Aorta (tissue), 5 donors: Measurements from ENCODE around the gene BSPRY. TPM values are rescaled to one million over a fixed set of nuclear protein-coding genes. Genes with fewer than 3 reads are reported as not detected.
"Not testable (repeated sequence)": the region's sequence is repeated elsewhere in the genome, so short reads cannot be mapped to it uniquely, and the experiment has no call there.

ENCODE experiments used
- ATAC-seq: fragments of 200-7000 bp; cut with Tn5 transposase; one replicate; pipeline ENCODE4 v1.9.1; 2022; ENCODE audit warnings: moderate library complexity; ENCODE audit not compliant: low FRiP score
- DNase-seq, 2 donors: peaks; one replicate each; pipeline ENCODE4 v3.0.0-alpha.2; 2020
- H3K27ac ChIP-seq, 2 donors: one replicate each; pipeline ENCODE4 v1.5.1; 2013; ENCODE audit warnings: low read length in 2 of 2, mild to moderate bottlenecking in 2 of 2, moderate library complexity in 2 of 2, control low read depth in 1 of 2, inconsistent platforms in 1 of 2, low read depth in 1 of 2
- H3K27me3 ChIP-seq, 2 donors: one replicate each; pipeline ENCODE4 v1.6.1; 2013; ENCODE audit warnings: control low read depth in 1 of 2, low read length in 1 of 2, mild to moderate bottlenecking in 1 of 2, moderate library complexity in 1 of 2; ENCODE audit not compliant: insufficient read depth in 2 of 2, control insufficient read depth in 1 of 2
- H3K36me3 ChIP-seq, 2 donors: one replicate each; pipeline ENCODE4 v1.6.1; 2013; ENCODE audit warnings: control low read depth in 1 of 2, low read length in 1 of 2, mild to moderate bottlenecking in 1 of 2; ENCODE audit not compliant: insufficient read depth in 2 of 2, control insufficient read depth in 1 of 2
- H3K4me1 ChIP-seq, 2 donors: one replicate each; pipeline ENCODE4 v1.6.1; 2013; ENCODE audit warnings: low read length in 2 of 2, control low read depth in 1 of 2, mild to moderate bottlenecking in 1 of 2, moderate library complexity in 1 of 2; ENCODE audit not compliant: insufficient read depth in 2 of 2, control insufficient read depth in 1 of 2
- H3K4me3 ChIP-seq, 2 donors: one replicate each; pipeline ENCODE4 v1.5.1; 2013; ENCODE audit warnings: low read length in 2 of 2, control low read depth in 1 of 2, mild to moderate bottlenecking in 1 of 2
- H3K9me3 ChIP-seq: one replicate; pipeline ENCODE4 v1.6.1; 2013; ENCODE audit warnings: mild to moderate bottlenecking, low read length; ENCODE audit not compliant: control insufficient read depth
- WGBS, 2 donors: extraction: QIAGEN DNeasy Blood & Tissue Kit; methylation state at CpG; one replicate each; pipeline ENCODE4 v1.1.7; 2013; 5-methylcytosine and 5-hydroxymethylcytosine counted together
- intact Hi-C, 2 donors: fragments of 100-400 bp; cut with DNase I; formaldehyde crosslinking; loops; one replicate each; pipeline versions ENCODE4 v1.14.2 to v1.15.0; 2022
- polyA plus RNA-seq, 2 donors: library from polyadenylated mRNA; stranded (reverse); fragments of 200-250 nt; gene quantifications; one replicate each; pipeline ENCODE4 v1.2.3, GENCODE V29; 2013
- total RNA-seq, 2 donors: library from RNA; stranded (reverse); fragmentation: NEBNext Ultra II Directional; extraction: Animal tissue kit (Norgen Biotek cat#: 25700); gene quantifications; one replicate each; pipeline ENCODE4 v1.2.1, GENCODE V29; 2021
- donor health status: healthy with polysubstance abuse.
- donor health status: Bipolar disorder and iron deficiency.
- donor health status: DM: no; HTN: no; CAD: no.
- donor health status: DM: no; HTN: no; CAD: no.
- donor health status: DM: yes; HTN: yes; CAD: no.

BSPRY gene
- total and polyA plus RNA-seq, 4 donors: 0.18 to 2.6 (median 0.34) TPM

DNA sequence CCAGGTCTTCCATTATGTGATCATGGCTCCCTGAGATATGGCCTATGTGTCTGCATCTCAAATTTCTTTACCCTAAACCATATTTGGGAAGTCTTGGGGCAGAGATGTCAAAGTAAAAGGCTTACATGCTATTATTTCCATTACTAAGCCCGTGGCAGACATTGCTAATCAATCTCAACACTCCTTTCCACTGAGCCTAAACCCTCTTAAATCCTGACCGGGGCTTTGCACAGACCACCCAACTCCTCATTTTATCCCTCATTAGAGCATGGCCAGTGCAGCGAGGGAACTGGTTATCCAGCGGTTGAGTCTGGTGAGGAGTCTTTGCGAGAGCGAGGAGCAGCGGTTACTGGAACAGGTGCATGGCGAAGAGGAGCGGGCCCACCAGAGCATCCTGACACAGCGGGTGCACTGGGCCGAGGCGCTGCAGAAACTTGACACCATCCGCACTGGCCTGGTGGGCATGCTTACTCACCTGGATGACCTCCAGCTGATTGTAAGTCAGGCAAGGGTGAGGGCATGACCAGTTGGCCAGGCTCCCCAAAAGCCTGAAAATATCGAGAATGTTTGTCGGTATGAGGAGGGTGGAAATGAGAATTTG lies 11.0 kb downstream of the BSPRY start:
- intact Hi-C loops: no loop called here
- Histone ChIP-seq H3K27me3 (no peaks in the 10 kb centered on the region), H3K4me1 (no peaks in the 10 kb centered on the region), H3K4me3 (no peak overlapping the region), H3K9me3 (no peaks in the 10 kb centered on the region), H3K27ac (no peak overlapping the region), H3K36me3 (no peaks in the 10 kb centered on the region)
- ATAC-seq: no peak
- 90 to 93% methylated on average over 15 of the region's 15 CpGs for WGBS, 2 donors
- DNase-seq: no peak

DNA sequence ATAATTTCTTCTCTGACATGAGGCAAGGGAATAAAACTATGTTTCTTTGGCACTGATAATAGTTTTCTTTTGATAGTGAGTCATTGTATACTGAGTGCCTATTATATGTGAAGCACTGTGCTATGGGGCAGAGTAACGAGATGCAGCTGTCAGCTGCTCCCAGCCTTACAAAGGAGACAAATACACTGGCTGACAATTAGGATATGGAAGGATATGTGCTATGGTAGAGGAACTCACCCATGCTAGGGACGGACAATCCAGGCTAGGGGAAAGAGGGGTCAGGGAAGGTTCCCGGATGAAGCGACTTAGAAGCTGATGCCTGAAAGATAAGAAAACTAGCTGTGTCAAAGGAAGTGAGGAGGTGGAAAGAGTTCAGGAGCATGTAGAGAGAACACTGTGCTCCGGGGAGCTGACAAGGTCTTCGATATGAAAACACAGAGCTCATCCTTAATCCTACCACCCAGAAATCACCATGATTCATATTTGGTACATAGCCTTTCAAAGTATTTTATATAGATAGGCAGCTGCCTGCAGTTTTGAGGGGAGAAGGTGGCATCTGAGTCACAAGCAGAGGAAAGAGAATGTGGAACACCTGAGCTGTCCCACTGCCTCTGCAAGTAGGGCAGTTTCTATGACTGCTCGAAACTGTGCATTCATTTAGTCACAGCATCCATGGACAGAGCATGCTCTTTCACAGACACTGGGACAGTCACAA lies 12.1 kb downstream of the BSPRY start:
- ATAC-seq (no peak), DNase-seq (no peak)
- H3K4me3 ChIP-seq: no peak overlapping the region
- intact Hi-C loops: no loop called here
- no peaks in the 10 kb centered on the region for H3K9me3 ChIP-seq
- H3K27me3 ChIP-seq: no peaks in the 10 kb centered on the region
- no peaks in the 10 kb centered on the region for H3K36me3 ChIP-seq
- H3K4me1 ChIP-seq: no peaks in the 10 kb centered on the region
- H3K27ac ChIP-seq: no peak overlapping the region
- 70 to 72% methylated on average over 7 of the region's 7 CpGs for WGBS, 2 donors

DNA sequence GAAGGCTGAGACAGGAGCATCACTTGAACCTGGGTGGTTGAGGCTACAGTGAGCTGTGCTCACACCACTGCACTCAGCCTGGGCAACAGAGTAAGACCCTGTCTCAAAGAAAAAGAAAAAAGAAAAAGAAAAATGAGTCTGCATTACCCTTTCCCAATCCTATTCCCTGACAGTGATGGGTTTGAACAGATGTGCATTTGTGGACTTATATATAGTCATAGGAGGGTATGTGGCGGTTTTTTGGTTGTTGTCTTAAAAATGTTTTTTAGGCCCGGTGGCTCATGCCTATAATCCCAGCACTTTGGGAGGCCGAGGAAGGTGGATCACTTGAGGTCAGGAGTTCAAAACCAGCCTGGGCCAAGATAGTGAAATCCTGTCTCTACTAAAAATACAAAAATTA lies 14.0 kb downstream of the BSPRY start:
- no peak for ATAC-seq
- H3K27me3 ChIP-seq: no peaks in the 10 kb centered on the region
- H3K36me3 ChIP-seq: no peaks in the 10 kb centered on the region
- DNase-seq: no peak
- H3K27ac ChIP-seq: no peak overlapping the region
- no peaks in the 10 kb centered on the region for H3K9me3 ChIP-seq
- H3K4me3 ChIP-seq: no peak overlapping the region
- WGBS, 2 donors: 64 to 76% methylated on average over 3 of the region's 3 CpGs
- intact Hi-C loops: no loop called here
- H3K4me1 ChIP-seq: no peaks in the 10 kb centered on the region

DNA sequence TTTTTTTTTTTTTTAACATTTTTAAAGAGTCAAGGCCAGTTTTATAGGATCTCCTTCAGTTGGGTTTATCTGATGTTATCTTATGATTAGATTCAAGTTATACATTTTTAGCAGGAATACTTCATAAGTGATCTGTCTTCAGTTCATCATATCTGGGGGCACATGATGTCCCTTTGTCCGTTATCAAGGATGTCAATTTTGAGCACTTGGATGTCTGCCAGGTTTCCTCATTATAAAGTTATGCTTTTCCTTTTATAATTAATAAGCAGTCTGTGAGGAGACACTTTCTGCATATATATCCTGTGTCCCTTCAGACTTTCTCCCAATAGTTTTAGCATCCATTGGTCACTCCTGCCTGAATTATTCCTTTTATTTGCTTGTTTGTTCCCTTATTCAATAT lies 15.6 kb downstream of the BSPRY start:
- 70 to 90% methylated on average over 1 of the region's 1 CpG for WGBS, 2 donors
- Histone ChIP-seq H3K4me1 (no peaks in the 10 kb centered on the region), H3K9me3 (no peaks in the 10 kb centered on the region), H3K36me3 (no peaks in the 10 kb centered on the region), H3K27me3 (no peaks in the 10 kb centered on the region), H3K4me3 (no peak overlapping the region), H3K27ac (no peak overlapping the region)
- no peak for DNase-seq
- ATAC-seq: no peak
- intact Hi-C loops: no loop called here

DNA sequence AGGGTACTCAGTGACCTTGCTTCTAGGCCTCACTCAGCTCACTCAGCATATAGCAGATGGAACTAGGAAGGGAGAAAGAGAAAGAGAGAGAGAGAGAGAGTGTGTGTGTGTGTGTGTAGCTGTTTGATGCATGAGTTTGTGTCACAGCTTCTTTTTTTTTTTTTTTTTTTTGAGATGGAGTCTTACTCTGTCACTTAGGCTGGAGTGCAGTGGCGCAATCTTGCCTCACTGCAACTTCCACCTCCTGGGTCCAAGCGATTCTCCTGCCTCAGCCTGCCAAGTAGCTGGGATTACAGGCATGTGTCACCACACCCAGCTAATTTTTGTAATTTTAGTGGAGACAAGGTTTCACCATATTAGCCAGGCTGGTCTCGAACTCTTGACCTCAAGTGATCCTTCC lies 16.3 kb downstream of the BSPRY start:
- intact Hi-C loops, H3K27ac ChIP-seq, DNase-seq, ATAC-seq, H3K36me3 ChIP-seq, H3K4me1 ChIP-seq, H3K9me3 ChIP-seq, H3K27me3 ChIP-seq, H3K4me3 ChIP-seq: not testable (repeated sequence)
- 88 to 95% methylated on average over 3 of the region's 3 CpGs for WGBS, 2 donors

DNA sequence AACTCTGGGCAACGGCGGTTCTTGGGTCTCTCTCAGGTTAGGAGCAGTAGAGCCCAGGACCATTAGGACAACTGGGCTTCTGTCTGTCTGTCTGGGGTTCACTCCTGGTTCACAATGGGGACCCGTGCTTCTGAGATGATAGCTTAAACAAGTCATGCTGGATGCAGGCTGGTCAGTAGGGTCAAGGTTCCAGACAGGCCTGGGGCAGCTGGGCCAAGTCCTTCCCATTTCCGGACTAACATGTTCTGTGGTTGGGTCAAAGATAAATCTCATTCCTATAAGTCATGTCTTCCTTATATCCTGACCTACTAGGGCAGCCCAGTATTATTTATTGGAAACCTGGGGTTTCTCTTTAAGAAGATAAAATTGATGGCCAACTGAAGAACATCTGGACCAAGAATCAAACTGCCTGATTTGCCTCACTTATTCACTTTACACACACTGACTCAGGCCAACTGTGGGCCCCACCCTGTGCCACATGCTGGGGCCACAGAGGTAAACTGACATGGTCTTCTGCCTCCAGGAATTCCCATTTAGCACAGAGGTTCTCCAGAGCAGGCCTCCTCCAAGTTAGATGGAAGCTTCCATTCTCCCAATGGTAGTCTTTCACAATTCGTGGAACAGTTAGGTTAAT lies 19.1 kb downstream of the BSPRY start:
- Histone ChIP-seq H3K4me3 (no peak overlapping the region), H3K9me3 (no peaks in the 10 kb centered on the region), H3K27ac (no peak overlapping the region), H3K27me3 (no peaks in the 10 kb centered on the region), H3K36me3 (no peaks in the 10 kb centered on the region), H3K4me1 (peaks cover 0 to 4% of the 10 kb centered on the region in 2 donors)
- WGBS, 2 donors: 94 to 95% methylated on average over 5 of the region's 5 CpGs
- no peak for DNase-seq
- intact Hi-C loops: no loop called here
- no peak for ATAC-seq

DNA sequence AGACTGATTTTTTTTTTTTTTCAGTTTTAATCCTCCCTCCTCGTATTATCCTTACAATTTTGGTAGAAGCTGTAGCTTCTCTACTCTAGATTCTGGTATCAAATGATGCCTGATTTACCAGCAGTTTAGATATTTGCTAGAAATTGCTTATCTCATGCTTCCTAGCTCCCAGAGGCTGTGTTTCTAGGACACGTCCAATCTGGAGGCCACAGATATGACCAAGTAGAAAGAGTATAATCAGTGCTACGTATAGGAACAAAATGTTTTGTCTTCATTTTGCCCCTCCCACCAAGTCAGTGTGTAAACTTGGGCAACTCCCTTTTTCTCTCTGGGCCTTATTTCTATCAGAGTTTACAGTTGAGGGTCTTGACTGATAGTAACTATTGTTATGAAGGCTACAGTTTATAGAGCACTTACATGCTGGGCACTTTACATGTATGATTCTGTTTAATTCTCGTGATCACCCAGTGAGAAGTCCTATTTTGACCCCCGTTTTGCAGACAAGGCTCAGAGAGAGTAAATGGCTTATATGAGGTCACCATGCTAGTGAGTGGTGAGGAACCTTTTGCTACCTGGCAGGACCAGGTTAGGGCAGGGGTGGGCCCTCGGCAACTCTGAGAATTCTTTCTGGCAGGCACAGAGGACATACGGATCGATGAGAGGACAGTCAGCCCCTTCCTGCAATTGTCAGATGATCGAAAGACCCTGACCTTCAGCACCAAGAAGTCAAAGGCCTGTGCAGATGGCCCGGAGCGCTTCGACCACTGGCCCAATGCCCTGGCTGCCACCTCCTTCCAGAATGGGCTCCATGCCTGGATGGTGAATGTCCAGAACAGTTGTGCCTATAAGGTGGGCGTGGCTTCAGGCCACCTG lies 19.9 kb downstream of the BSPRY start:
- Histone ChIP-seq H3K4me1 (peaks cover 0 to 4% of the 10 kb centered on the region in 2 donors), H3K4me3 (no peak overlapping the region), H3K9me3 (no peaks in the 10 kb centered on the region), H3K36me3 (peaks cover 0 to 2% of the 10 kb centered on the region in 2 donors), H3K27ac (no peak overlapping the region), H3K27me3 (no peaks in the 10 kb centered on the region)
- 78 to 83% methylated on average over 13 of the region's 13 CpGs for WGBS, 2 donors
- no peak for ATAC-seq
- no peak for DNase-seq
- intact Hi-C loops: no loop called here

DNA sequence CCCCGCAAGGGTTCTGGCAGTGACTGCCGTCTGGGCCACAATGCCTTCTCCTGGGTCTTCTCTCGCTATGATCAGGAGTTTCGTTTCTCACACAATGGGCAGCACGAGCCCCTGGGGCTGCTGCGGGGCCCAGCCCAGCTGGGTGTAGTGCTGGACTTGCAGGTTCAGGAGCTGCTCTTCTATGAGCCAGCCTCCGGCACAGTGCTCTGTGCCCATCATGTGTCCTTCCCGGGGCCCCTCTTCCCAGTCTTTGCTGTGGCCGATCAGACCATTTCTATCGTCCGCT lies 20.5 kb downstream of the BSPRY start:
- DNase-seq: no peak
- Histone ChIP-seq H3K4me3 (no peak overlapping the region), H3K27me3 (no peaks in the 10 kb centered on the region), H3K27ac (no peak overlapping the region), H3K9me3 (no peaks in the 10 kb centered on the region), H3K36me3 (peaks cover 0 to 4% of the 10 kb centered on the region in 2 donors), H3K4me1 (peaks cover 0 to 4% of the 10 kb centered on the region in 2 donors)
- intact Hi-C loops: loop anchor here in 1 of 2 donors (10.0 kb wide), 1 partner anchor 55 kb away; no protein-coding TSS in a partner anchor
- WGBS, 2 donors: 89% methylated on average over 11 of the region's 11 CpGs
- no peak for ATAC-seq
